ENCODE measurements around the gene NDC80. TPM values are rescaled to one million over a fixed set of nuclear protein-coding genes. Genes with fewer than 3 reads are reported as not detected.

Gene NDC80
- total and polyA plus RNA-seq, 9 of the 15 experiments (the other 6 are each of a cell fraction or from before 2014, with no cell fraction given): 65.2 to 97.9 (median 83.3) TPM

- peak; percentile 60; the same call in 1 of the 2 replicates for TF ChIP-seq FOXK1 (CRISPR knock-in tag; IDR thresholded peaks at IDR 0.05; ENCODE audit: borderline replicate concordance)
- no peak for TF ChIP-seq ZNF740 (CRISPR knock-in tag; IDR thresholded peaks at IDR 0.05)
- TF ChIP-seq ZNF740 (tag; IDR thresholded peaks at IDR 0.05): 0 out of 4 replicates have a peak, but pooled peaks of 1 of the 2 experiments have one; percentile 37
- no peak for TF ChIP-seq MLLT1 (IDR thresholded peaks at IDR 0.05)
- no peak; the same call in 1 of the 2 replicates for TF ChIP-seq BACH1 (tag; IDR thresholded peaks at IDR 0.05)
- TF ChIP-seq IFI16 (CRISPR knock-in tag; IDR thresholded peaks at IDR 0.05): no peak
- no peak for TF ChIP-seq COPS2 (conservative IDR thresholded peaks at IDR 0.05)
- TF ChIP-seq ZNF655 (CRISPR knock-in tag; IDR thresholded peaks at IDR 0.05): no peak
- no peak for TF ChIP-seq PHF20 (IDR thresholded peaks at IDR 0.05; ENCODE audit: partially characterized antibody)
- TF ChIP-seq ERF (CRISPR knock-in tag; IDR thresholded peaks at IDR 0.05): no peak
- no peak for TF ChIP-seq ZNF668 (CRISPR knock-in tag; IDR thresholded peaks at IDR 0.05)
- peak; percentile 58 for TF ChIP-seq ARID1B (IDR thresholded peaks at IDR 0.05)
- TF ChIP-seq MCM3 (IDR thresholded peaks at IDR 0.05): no peak
- TF ChIP-seq NKRF (IDR thresholded peaks at IDR 0.05; ENCODE audit: borderline replicate concordance): no peak
- no peak for TF ChIP-seq BCOR (IDR thresholded peaks at IDR 0.05)
- TF ChIP-seq ZFX (CRISPR knock-in tag; IDR thresholded peaks at IDR 0.05): no peak
- TF ChIP-seq TFAP4 (CRISPR knock-in tag; IDR thresholded peaks at IDR 0.05; ENCODE audit: borderline replicate concordance): no peak
- TF ChIP-seq NFRKB (IDR thresholded peaks at IDR 0.05; ENCODE audit: low read depth): no peak
- no peak for TF ChIP-seq ZNF41 (CRISPR knock-in tag; conservative IDR thresholded peaks at IDR 0.05)
- TF ChIP-seq ZNF507 (tag; conservative IDR thresholded peaks at IDR 0.05): no peak
- TF ChIP-seq HNRNPH1 (optimal IDR thresholded peaks at IDR 0.05; ENCODE audit: low read depth, low read length): no peak
- TF ChIP-seq DACH1 (IDR thresholded peaks at IDR 0.05; ENCODE audit: partially characterized antibody): no peak
- no peak for TF ChIP-seq ILK (tag; IDR thresholded peaks at IDR 0.05; ENCODE audit: borderline replicate concordance, low read depth)
Measured at GRCh38 chr18:2569338-2570207, 1.8 kb upstream of the NDC80 start (continued).

Measured in K562 (cell line).